Measurements from ENCODE around the gene HYAL2.

The HYAL2 gene

DNA sequence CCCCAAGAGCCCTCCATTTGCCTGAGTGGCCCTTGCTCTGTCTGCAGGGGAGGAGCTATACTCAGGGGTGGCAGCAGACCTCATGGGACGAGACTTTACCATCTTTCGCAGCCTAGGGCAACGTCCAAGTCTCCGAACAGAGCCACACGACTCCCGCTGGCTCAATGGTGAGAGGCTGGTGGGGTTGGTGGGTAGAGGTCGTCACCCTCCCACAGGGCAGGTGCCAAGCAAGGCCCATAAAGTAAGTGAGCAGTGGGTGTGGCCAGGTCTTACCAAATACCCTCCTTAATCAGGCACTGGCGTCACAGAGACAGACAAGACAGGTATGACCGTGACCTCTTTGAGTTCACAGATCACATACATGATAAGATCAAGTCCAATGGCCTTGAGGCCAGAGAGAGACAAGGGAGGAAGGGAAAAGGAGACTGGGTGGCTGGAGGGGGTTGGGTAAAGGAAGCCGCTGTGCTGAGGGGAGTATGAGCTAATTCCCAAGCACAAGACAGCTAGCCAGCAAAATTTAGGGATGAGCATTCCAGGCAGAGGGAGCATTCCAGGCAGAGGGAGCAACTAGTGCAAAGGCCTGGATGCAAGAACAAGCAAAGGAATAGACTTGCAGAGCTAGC, 51.1 kb downstream of the HYAL2 start:
- no peak for TF ChIP-seq CTCF (IDR thresholded peaks at IDR 0.05; ENCODE audit: control extremely low read depth, extremely low read depth, low read depth, missing control alignments)
- POLR2A ChIA-PET = no interaction called here
- no peak for DNase-seq (ENCODE audit: extremely low spot score)
- CTCF ChIA-PET = interaction anchor here (1.0 to 4.2 kb wide), 9 partner anchors 8 to 79 kb away, joined by 3 to 41 read pairs (median 10); partner anchors contain the start of gene GNAI2

- no peak for DNase-seq (ENCODE audit: extremely low spot score)
- CTCF ChIA-PET = interaction anchor here (1.0 to 4.2 kb wide), 8 partner anchors 7 to 76 kb away, joined by 3 to 41 read pairs (median 8); partner anchors contain the start of gene GNAI2
- no peak for TF ChIP-seq CTCF (IDR thresholded peaks at IDR 0.05; ENCODE audit: control extremely low read depth, extremely low read depth, low read depth, missing control alignments)
- POLR2A ChIA-PET = no interaction called here
Observed at GRCh38 chr3:50270422-50271224, 51.9 kb downstream of the HYAL2 start.

DNA sequence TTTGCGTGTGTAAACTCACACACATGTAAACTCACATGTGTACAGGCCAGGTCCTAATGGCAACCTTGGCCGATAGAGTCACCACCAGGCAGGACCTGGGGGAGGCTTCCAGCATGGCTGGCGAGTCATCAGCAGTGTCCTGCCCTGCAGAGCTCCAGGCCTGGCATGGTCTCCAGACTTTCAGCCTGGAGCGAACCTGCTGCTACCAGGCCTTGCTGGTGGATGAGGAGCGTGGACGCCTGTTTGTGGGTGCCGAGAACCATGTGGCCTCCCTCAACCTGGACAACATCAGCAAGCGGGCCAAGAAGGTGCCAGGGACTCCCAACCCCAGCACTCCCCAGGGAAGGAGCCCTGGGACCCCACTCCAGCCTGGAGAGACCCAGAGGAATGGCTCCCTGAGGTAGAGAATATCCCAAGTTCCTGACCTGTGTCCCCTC, 52.5 kb downstream of the HYAL2 start:
- TF ChIP-seq CTCF (IDR thresholded peaks at IDR 0.05; ENCODE audit: control extremely low read depth, extremely low read depth, low read depth, missing control alignments) = no peak
- ChIA-PET CTCF (interaction anchor here (1.3 to 4.2 kb wide), 4 partner anchors 10 to 43 kb away, joined by 3 to 41 read pairs (median 18); no protein-coding TSS in a partner anchor), POLR2A (no interaction called here)
- no peak for DNase-seq (ENCODE audit: extremely low spot score)

DNA sequence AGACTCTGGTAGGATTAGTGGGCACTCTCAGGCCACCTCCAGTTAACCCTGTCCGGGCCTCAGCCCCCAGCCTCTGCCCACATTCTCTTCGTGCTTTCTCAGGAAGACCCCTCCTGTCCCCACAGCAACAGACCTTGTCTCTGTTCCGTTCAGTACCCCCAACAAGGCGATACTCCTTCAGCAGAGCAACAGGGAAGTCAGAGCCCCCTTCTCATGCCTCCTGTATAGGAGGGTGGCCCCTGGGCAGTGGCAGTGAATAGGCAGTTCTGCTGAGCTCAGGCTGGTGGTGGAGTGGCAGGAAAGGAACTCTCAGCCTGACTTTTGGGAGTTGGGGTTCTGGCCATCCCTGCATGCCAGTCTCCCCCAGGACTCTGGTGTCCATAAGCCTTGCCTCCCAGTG, 53.1 kb downstream of the HYAL2 start:
- CTCF ChIA-PET = interaction anchor here (1.3 to 4.2 kb wide), 3 partner anchors 9 to 39 kb away, joined by 3 to 41 read pairs (median 11); no protein-coding TSS in a partner anchor
- no peak for DNase-seq (ENCODE audit: extremely low spot score)
- POLR2A ChIA-PET = no interaction called here
- no peak for TF ChIP-seq CTCF (IDR thresholded peaks at IDR 0.05; ENCODE audit: control extremely low read depth, extremely low read depth, low read depth, missing control alignments)

GRCh38 chr3:50268703-50269451, 53.7 kb downstream of the HYAL2 start, which contains the start of gene SEMA3B:
Gene SEMA3B (plus strand): TSS chr3:50269147. CDS start chr3:50269241, 94 bp downstream.
- ChIA-PET CTCF (interaction anchor here (0.7 to 4.2 kb wide), 4 partner anchors 8 to 77 kb away, joined by 3 to 41 read pairs (median 7); no protein-coding TSS in a partner anchor), POLR2A (no interaction called here)
- no peak for TF ChIP-seq CTCF (IDR thresholded peaks at IDR 0.05; ENCODE audit: control extremely low read depth, extremely low read depth, low read depth, missing control alignments)
- DNase-seq (ENCODE audit: extremely low spot score) = no peak

DNA sequence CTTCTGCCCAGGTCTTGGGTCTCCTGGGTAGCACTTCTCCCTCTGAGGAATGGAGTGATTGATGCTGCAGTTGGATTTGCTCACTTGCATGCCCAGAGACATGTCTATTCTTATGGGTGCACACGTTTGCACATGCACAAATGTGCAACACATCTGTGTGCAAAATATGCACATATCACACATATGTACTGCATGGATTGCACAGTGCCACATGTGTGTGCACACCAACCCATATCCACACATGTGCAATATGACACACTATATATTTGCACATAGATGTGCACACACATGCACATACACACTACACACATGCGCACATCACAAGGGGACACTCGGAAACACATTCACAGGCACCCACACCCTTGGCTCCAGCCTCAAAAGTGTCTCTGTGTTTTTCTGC, 54.3 kb downstream of the HYAL2 start:
- ChIA-PET POLR2A (no interaction called here), CTCF (interaction anchor here (1.3 to 4.6 kb wide), 3 partner anchors 10 to 148 kb away, joined by 3 to 19 read pairs (median 5); no protein-coding TSS in a partner anchor)
- no peak for DNase-seq (ENCODE audit: extremely low spot score)
- no peak for TF ChIP-seq CTCF (IDR thresholded peaks at IDR 0.05; ENCODE audit: control extremely low read depth, extremely low read depth, low read depth, missing control alignments)
